ENCODE measurements around the gene KNSTRN.

GRCh38 chr15:40398413-40398873 lies 15.9 kb downstream of the KNSTRN start:
- TF ChIP-seq CTCF (IDR thresholded peaks at IDR 0.05), result no peak
- TF ChIP-seq POLR2A (IDR thresholded peaks at IDR 0.05), result no peak

All from thyroid gland (tissue), 4 donors.